Cardiac fibroblast (primary cell): ENCODE measurements around the gene PRDM15.

ENCODE experiments used
- DNase-seq, 2 donors: peaks; one replicate each; pipeline versions ENCODE4 v3.0.0 to v3.0.0-alpha.2; 2010; ENCODE audit warnings: low read depth in 2 of 2
- H3K4me3 ChIP-seq, 2 donors: replicated peaks in 1 of 2; 1 replicate in 1 of 2; 2 replicates in 1 of 2; pipeline ENCODE4 v1.5.1; 2011; ENCODE audit warnings: low read depth in 2 of 2, low read length in 2 of 2, mild to moderate bottlenecking in 2 of 2, moderate library complexity in 1 of 2
- CTCF ChIP-seq: IDR thresholded peaks from one replicate; pipeline ENCODE4 v1.5.1; 2011; ENCODE audit warnings: low read depth, mild to moderate bottlenecking, low read length, inconsistent platforms

PRDM15 gene

GRCh38 chr21:41819236-41819855 is 59.8 kb downstream of the PRDM15 start:
- H3K4me3 ChIP-seq, result no peak overlapping the region
- no peak for TF ChIP-seq CTCF
- DNase-seq, result no peak

- no peak for TF ChIP-seq CTCF
- DNase-seq, result no peak
These were observed 61.0 kb downstream of the PRDM15 start for GRCh38 chr21:41817877-41818855.

GRCh38 chr21:41817228-41817627 is 61.9 kb downstream of the PRDM15 start:
- peak; percentile 74 to 80 for DNase-seq
- no peak overlapping the region for H3K4me3 ChIP-seq
- peak; percentile 80 for TF ChIP-seq CTCF

More at GRCh38 chr21:41817877-41818855, 61.0 kb downstream of the PRDM15 start:
- no peak overlapping the region for H3K4me3 ChIP-seq

- peak; percentile 90 for TF ChIP-seq CTCF
These were observed 62.5 kb downstream of the PRDM15 start for GRCh38 chr21:41816583-41817165.

GRCh38 chr21:41815652-41816582 is 63.2 kb downstream of the PRDM15 start:
- no peak for TF ChIP-seq CTCF
- H3K4me3 ChIP-seq, result no peak overlapping the region
- no peak for DNase-seq

More at GRCh38 chr21:41816583-41817165, 62.5 kb downstream of the PRDM15 start:
- H3K4me3 ChIP-seq, result no peak overlapping the region
- DNase-seq, result peak; percentile 67 to 70

- DNase-seq, result no peak
- no peak overlapping the region for H3K4me3 ChIP-seq
- no peak for TF ChIP-seq CTCF
These were observed 65.9 kb downstream of the PRDM15 start for GRCh38 chr21:41813226-41813625.
